Prostate gland (tissue), 2 donors: ENCODE measurements around the gene GRID2.
A peak's percentile ranks its signal among the peaks of the same experiment; 100 is the strongest.

Source experiments
- CTCF ChIP-seq, 4 experiments: fragments of 200-600 bp in 2 of 4; fragments of 450-650 bp in 2 of 4; sonication (generic) in 2 of 4; IDR thresholded peaks; 1 replicate in 3 of 4; 2 replicates in 1 of 4; pipeline ENCODE4 v1.5.1; 2016 to 2019; ENCODE audit warnings: antibody characterized with exemption in 4 of 4, mild to moderate bottlenecking in 2 of 4, moderate library complexity in 2 of 4
- POLR2A ChIP-seq: fragments of 450-650 bp; IDR thresholded peaks from one replicate; pipeline ENCODE4 v1.6.1; 2016; ENCODE audit warnings: antibody characterized with exemption, mild to moderate bottlenecking
- POLR2AphosphoS5 ChIP-seq: sonication (generic); formaldehyde crosslinking; IDR thresholded peaks from one replicate; pipeline ENCODE4 v1.6.1; 2017; ENCODE audit warnings: antibody characterized with exemption

GRCh38 chr4:93182722-93183121 lies 879.0 kb downstream of the GRID2 start:
- peak; percentile 35 for TF ChIP-seq POLR2AphosphoS5
- no peak for TF ChIP-seq CTCF (IDR thresholded peaks at IDR 0.05)
- TF ChIP-seq POLR2A: no peak
